Measurements from ENCODE around the gene H2BK1.

The H2BK1 gene

GRCh38 chr7:151205730-151206129 lies 4.6 kb downstream of the H2BK1 start:
- H3K4me1 Mint-ChIP-seq = peaks cover 13% of the 10 kb centered on the region
- peaks cover 8% of the 10 kb centered on the region for H3K36me3 Mint-ChIP-seq
- no peak overlapping the region for H3K27ac Mint-ChIP-seq
- no peaks in the 10 kb centered on the region for H3K9me3 Mint-ChIP-seq
- H3K27me3 Mint-ChIP-seq = peaks cover 57% of the 10 kb centered on the region
- ATAC-seq = peak; percentile 54
- no peak overlapping the region for H3K4me3 Mint-ChIP-seq

- Mint-ChIP-seq H3K9me3 (no peaks in the 10 kb centered on the region), H3K27ac (no peak overlapping the region), H3K4me1 (peaks cover 13% of the 10 kb centered on the region), H3K4me3 (no peak overlapping the region), H3K27me3 (peaks cover 65% of the 10 kb centered on the region), H3K36me3 (no peaks in the 10 kb centered on the region)
- no peak for ATAC-seq
Observed at GRCh38 chr7:151204383-151205032, 5.8 kb downstream of the H2BK1 start.

- H3K36me3 Mint-ChIP-seq = no peaks in the 10 kb centered on the region
- no peaks in the 10 kb centered on the region for H3K9me3 Mint-ChIP-seq
- ATAC-seq = no peak
Observed at GRCh38 chr7:151202836-151203235, 7.5 kb downstream of the H2BK1 start.

DNA sequence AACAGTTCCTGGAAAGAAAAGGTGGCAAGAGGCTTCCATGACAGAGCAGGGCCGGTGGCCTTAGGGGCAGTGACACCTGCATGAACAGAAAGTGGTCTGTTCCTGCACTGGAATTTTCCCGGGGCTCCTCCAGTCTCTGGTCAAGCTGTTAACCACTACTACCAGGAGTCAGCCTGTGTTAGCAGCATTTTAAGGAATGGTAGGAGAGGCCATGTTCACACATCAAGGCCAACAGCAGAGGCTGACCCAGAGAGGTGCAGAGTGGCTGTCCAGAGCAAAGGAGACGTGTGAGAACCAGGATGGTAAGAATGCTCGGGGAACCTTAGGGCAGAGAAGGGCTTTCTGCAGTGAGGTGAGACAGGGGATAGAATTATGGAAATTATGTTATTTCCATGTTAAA lies 8.5 kb downstream of the H2BK1 start:
- Mint-ChIP-seq H3K9me3 (no peaks in the 10 kb centered on the region), H3K27ac (no peak overlapping the region)

More at GRCh38 chr7:151202836-151203235, 7.5 kb downstream of the H2BK1 start:
- Mint-ChIP-seq H3K27ac (no peak overlapping the region), H3K27me3 (peaks cover 68% of the 10 kb centered on the region), H3K4me1 (peaks cover 13% of the 10 kb centered on the region), H3K4me3 (no peak overlapping the region)

GRCh38 chr7:151201344-151201743 lies 8.9 kb downstream of the H2BK1 start:
- ATAC-seq = no peak
- no peak overlapping the region for H3K27ac Mint-ChIP-seq
- H3K27me3 Mint-ChIP-seq = peaks cover 61% of the 10 kb centered on the region
- peaks cover 6% of the 10 kb centered on the region for H3K4me1 Mint-ChIP-seq
- H3K4me3 Mint-ChIP-seq = no peak overlapping the region
- no peaks in the 10 kb centered on the region for H3K9me3 Mint-ChIP-seq
- no peaks in the 10 kb centered on the region for H3K36me3 Mint-ChIP-seq

More for the DNA sequence above, 8.5 kb downstream of the H2BK1 start:
- Mint-ChIP-seq H3K36me3 (no peaks in the 10 kb centered on the region), H3K27me3 (peaks cover 65% of the 10 kb centered on the region), H3K4me1 (peaks cover 9% of the 10 kb centered on the region), H3K4me3 (no peak overlapping the region)
- no peak for ATAC-seq

- no peak for ATAC-seq
- peaks cover 39% of the 10 kb centered on the region for H3K27me3 Mint-ChIP-seq
- H3K9me3 Mint-ChIP-seq = no peaks in the 10 kb centered on the region
- H3K27ac Mint-ChIP-seq = no peak overlapping the region
- H3K4me3 Mint-ChIP-seq = no peak overlapping the region
- no peaks in the 10 kb centered on the region for H3K4me1 Mint-ChIP-seq
- no peaks in the 10 kb centered on the region for H3K36me3 Mint-ChIP-seq
Observed at GRCh38 chr7:151198945-151199848, 11.1 kb downstream of the H2BK1 start.

- Mint-ChIP-seq H3K27ac (no peak overlapping the region), H3K27me3 (peaks cover 33% of the 10 kb centered on the region), H3K9me3 (no peaks in the 10 kb centered on the region), H3K4me3 (no peak overlapping the region), H3K4me1 (no peaks in the 10 kb centered on the region), H3K36me3 (no peaks in the 10 kb centered on the region)
- ATAC-seq = no peak
Observed at GRCh38 chr7:151197932-151198331, 12.4 kb downstream of the H2BK1 start.

- Mint-ChIP-seq H3K36me3 (no peaks in the 10 kb centered on the region), H3K4me1 (no peaks in the 10 kb centered on the region), H3K27ac (no peak overlapping the region), H3K9me3 (no peaks in the 10 kb centered on the region), H3K4me3 (no peak overlapping the region), H3K27me3 (peaks cover 29% of the 10 kb centered on the region)
- no peak for ATAC-seq
Observed at GRCh38 chr7:151195616-151196450, 14.5 kb downstream of the H2BK1 start.

- Mint-ChIP-seq H3K4me3 (no peak overlapping the region), H3K4me1 (peaks cover 5% of the 10 kb centered on the region), H3K27ac (no peak overlapping the region), H3K36me3 (no peaks in the 10 kb centered on the region), H3K27me3 (peaks cover 32% of the 10 kb centered on the region), H3K9me3 (no peaks in the 10 kb centered on the region)
- ATAC-seq = no peak
Observed at GRCh38 chr7:151194188-151194587, 16.1 kb downstream of the H2BK1 start.

GRCh38 chr7:151193203-151193978 lies 16.9 kb downstream of the H2BK1 start:
- no peak overlapping the region for H3K4me3 Mint-ChIP-seq
- ATAC-seq = no peak
- peaks cover 11% of the 10 kb centered on the region for H3K4me1 Mint-ChIP-seq
- no peaks in the 10 kb centered on the region for H3K9me3 Mint-ChIP-seq
- no peaks in the 10 kb centered on the region for H3K36me3 Mint-ChIP-seq
- H3K27ac Mint-ChIP-seq = no peak overlapping the region
- H3K27me3 Mint-ChIP-seq = peaks cover 40% of the 10 kb centered on the region

DNA sequence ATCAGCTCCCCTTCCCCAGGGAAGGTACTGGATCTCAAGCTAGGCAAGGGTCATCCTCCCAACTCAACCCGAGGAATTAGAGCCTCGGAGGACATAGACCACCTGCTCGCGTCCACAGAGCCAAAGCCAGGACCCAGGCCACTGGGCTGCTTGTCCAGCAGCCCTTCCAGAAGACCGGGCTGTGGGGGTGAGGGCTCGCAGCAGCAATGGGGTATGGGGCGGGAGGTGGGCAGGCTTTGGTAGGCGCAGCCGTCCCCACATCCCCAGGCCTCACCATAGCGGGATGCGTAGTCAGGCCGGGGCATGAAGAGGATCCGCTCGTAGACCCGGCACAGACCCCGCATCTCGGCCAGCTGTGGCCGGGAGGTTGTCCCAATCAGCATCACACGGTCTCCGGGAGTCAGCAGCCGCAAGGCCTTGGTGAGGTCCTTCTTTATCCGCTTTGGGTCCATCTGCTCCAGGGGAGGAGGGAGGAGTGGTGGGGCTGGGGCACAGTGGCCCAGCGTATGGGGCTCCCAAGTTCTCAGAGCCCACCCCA lies 18.2 kb downstream of the H2BK1 start:
- Mint-ChIP-seq H3K4me1 (peaks cover 16% of the 10 kb centered on the region), H3K27me3 (peaks cover 53% of the 10 kb centered on the region), H3K9me3 (no peaks in the 10 kb centered on the region), H3K4me3 (no peak overlapping the region), H3K36me3 (no peaks in the 10 kb centered on the region), H3K27ac (no peak overlapping the region)
- no peak for ATAC-seq

DNA sequence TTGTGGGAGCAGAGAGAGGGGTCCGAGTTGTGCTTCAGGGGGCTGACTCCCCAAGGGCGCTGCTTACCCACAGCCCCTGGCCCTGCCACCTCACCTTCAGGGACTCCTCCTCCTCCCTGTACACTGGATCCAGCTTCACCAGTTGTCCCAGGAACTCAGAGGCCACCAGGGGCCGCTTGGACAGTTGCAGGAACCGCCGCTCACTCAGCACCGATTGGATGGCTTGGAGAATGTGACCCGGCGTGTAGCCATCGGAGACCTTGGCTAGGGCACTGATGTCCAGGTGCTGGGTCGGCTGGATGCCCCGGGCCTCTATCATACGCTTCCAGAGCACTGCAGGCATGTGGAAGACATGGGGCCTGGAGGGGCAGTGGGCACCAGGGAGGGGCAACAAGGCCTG lies 18.7 kb downstream of the H2BK1 start:
- H3K27ac Mint-ChIP-seq = no peak overlapping the region

DNA sequence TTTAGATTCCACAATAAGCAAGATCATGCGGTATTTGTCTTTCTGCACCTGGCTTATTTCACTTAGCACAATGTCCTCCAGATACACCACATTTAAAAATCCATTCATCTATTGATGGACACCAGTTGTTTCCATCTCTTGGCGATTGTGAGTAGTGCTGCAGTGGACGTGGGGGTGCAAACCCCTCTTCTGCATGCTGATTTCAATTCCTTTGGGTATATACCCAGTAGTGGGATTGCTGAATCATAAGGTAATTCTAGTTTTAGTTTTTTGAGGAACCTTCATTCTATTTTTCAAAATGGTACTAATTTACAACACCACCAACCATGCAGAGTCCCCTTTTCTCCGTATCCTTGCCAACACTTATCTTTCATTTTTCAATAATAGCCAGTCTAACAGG lies 21.2 kb downstream of the H2BK1 start:
- peaks cover 16% of the 10 kb centered on the region for H3K4me1 Mint-ChIP-seq
- no peak for ATAC-seq

More for the DNA sequence above, 18.7 kb downstream of the H2BK1 start:
- peaks cover 58% of the 10 kb centered on the region for H3K27me3 Mint-ChIP-seq
- no peaks in the 10 kb centered on the region for H3K9me3 Mint-ChIP-seq
- H3K4me3 Mint-ChIP-seq = no peak overlapping the region
- no peak for ATAC-seq
- peaks cover 16% of the 10 kb centered on the region for H3K4me1 Mint-ChIP-seq
- no peaks in the 10 kb centered on the region for H3K36me3 Mint-ChIP-seq

GRCh38 chr7:151188252-151188542 lies 22.1 kb downstream of the H2BK1 start:
- Mint-ChIP-seq H3K4me3 (no peak overlapping the region), H3K27me3 (peaks cover 75% of the 10 kb centered on the region), H3K36me3 (no peaks in the 10 kb centered on the region), H3K27ac (no peak overlapping the region), H3K9me3 (no peaks in the 10 kb centered on the region), H3K4me1 (peaks cover 16% of the 10 kb centered on the region)
- ATAC-seq = peak; percentile 32

More for the DNA sequence above, 21.2 kb downstream of the H2BK1 start:
- H3K36me3 Mint-ChIP-seq = no peaks in the 10 kb centered on the region
- peaks cover 73% of the 10 kb centered on the region for H3K27me3 Mint-ChIP-seq
- no peak overlapping the region for H3K27ac Mint-ChIP-seq
- H3K4me3 Mint-ChIP-seq = no peak overlapping the region
- no peaks in the 10 kb centered on the region for H3K9me3 Mint-ChIP-seq
